Muscle layer of duodenum (tissue), 2 donors: ENCODE measurements around the gene NFXL1.
"Not testable (repeated sequence)": the region's sequence is repeated elsewhere in the genome, so short reads cannot be mapped to it uniquely, and the experiment has no call there.

ENCODE experiments used
- H3K27ac ChIP-seq: one replicate; pipeline ENCODE4 v1.7.0; 2013; ENCODE audit warnings: mild to moderate bottlenecking, low read length
- H3K27me3 ChIP-seq: one replicate; pipeline ENCODE4 v1.7.0; 2013; ENCODE audit warnings: low read depth, mild to moderate bottlenecking, control low read depth, low read length
- H3K36me3 ChIP-seq, 2 donors: one replicate each; pipeline ENCODE4 v1.7.0; 2013; ENCODE audit warnings: low read length in 2 of 2, control low read depth in 1 of 2, mild to moderate bottlenecking in 1 of 2; ENCODE audit not compliant: insufficient read depth in 2 of 2, control insufficient read depth in 1 of 2
- H3K4me1 ChIP-seq, 2 donors: one replicate each; pipeline ENCODE4 v1.7.0; 2013; ENCODE audit warnings: low read length in 2 of 2, mild to moderate bottlenecking in 2 of 2, control low read depth in 1 of 2, moderate library complexity in 1 of 2; ENCODE audit not compliant: insufficient read depth in 2 of 2, control insufficient read depth in 1 of 2
- H3K4me3 ChIP-seq, 2 donors: one replicate each; pipeline ENCODE4 v1.7.0; 2013; ENCODE audit warnings: low read length in 2 of 2, low read depth in 1 of 2, mild to moderate bottlenecking in 1 of 2
- H3K9me3 ChIP-seq, 2 donors: one replicate each; pipeline ENCODE4 v1.7.0; 2013; ENCODE audit warnings: low read length in 2 of 2, control low read depth in 1 of 2, mild to moderate bottlenecking in 1 of 2; ENCODE audit not compliant: control insufficient read depth in 1 of 2
- donor health status: healthy.

The NFXL1 gene

DNA sequence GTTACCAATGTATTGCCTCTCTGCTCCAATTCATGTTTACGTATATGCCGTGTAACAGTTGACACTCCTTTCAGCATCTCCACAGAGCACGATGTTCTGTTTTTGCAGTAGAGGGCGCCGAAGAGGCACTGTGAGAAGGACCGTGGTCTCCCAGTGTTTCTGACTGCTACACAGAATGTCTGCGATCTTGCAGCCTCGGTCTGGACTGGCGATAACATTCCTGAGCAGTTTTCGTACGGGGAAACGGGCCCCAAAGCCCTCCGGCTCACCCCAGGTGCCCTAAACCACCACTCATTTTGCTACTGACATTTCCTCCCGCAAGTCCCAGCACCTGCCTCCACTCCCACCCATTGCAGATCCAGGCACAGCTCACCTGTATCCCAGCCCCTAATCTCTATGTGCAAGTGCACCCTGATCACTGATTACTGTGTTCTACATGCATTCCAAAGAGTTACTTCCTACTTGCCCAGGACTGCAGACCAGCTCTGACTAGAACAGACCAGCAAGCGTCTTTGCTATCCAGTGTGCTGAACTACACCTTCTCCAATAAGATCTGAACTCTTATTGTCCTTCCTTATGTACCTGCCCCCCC, 12.4 kb upstream of the NFXL1 start:
- H3K9me3 ChIP-seq, result no peaks in the 10 kb centered on the region
- no peaks in the 10 kb centered on the region for H3K36me3 ChIP-seq
- H3K27me3 ChIP-seq, result no peaks in the 10 kb centered on the region
- peak overlapping the region; percentile 39 to 43 for H3K4me3 ChIP-seq
- peaks cover 0 to 5% of the 10 kb centered on the region in 2 donors for H3K4me1 ChIP-seq
- H3K27ac ChIP-seq, result no peak overlapping the region

DNA sequence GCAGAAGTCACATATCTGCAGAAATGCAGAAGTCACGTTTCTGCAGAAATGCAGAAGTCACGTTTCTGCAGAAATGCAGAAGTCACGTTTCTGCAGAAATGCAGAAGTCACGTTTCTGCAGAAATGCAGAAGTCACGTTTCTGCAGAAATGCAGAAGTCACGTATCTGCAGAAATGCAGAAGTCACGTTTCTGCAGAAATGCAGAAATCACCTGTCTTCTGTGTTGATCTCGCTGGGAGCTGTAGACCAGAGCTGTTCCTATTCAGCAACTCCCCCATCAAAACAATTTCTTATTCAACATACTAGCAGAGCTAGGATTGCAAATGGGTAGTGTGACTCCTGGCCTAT, 8.9 kb upstream of the NFXL1 start:
- not testable (repeated sequence) for H3K9me3 ChIP-seq, H3K27me3 ChIP-seq, H3K4me1 ChIP-seq, H3K36me3 ChIP-seq, H3K27ac ChIP-seq, H3K4me3 ChIP-seq

DNA sequence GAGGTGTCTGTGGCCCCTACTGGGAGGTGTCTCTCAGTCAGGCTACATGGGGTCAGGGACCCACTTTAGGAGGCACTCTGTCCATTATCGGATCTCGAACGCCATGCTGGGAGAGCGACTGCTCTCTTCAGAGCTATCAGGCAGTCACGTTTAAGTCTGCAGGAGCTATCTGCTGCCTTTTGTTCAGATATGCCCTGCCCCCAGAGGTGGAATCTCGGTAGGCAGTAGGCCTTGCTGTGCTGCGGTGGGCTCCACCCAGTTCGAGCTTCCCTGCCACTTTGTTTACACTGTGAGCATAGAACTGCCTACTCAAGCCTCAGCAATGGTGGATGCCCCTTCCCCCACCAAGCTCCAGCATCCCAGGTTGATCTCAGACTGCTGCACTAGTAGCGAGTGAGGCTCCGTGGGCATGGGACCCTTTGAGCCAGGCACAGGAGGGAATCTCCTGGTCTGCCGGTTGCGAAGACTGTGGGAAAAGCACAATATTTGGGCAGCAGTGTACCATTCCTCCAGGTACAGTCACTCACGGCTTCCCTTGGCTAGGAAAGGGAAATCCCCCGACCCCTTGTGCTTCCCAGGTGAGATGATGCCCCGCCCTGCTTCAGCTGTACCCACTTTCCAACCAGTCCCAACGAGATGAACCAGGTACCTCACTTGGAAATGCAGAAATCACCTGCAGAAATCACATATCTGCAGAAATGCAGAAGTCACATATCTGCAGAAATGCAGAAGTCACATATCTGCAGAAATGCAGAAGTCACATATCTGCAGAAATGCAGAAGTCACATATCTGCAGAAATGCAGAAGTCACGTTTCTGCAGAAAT, 8.3 kb upstream of the NFXL1 start:
- not testable (repeated sequence) for H3K4me1 ChIP-seq, H3K27ac ChIP-seq, H3K27me3 ChIP-seq, H3K4me3 ChIP-seq, H3K9me3 ChIP-seq, H3K36me3 ChIP-seq

GRCh38 chr4:47917163-47917562, 2.8 kb upstream of the NFXL1 start:
- not testable (repeated sequence) for H3K27me3 ChIP-seq, H3K9me3 ChIP-seq, H3K4me3 ChIP-seq, H3K36me3 ChIP-seq, H3K27ac ChIP-seq
- peaks cover 5 to 15% of the 10 kb centered on the region in 2 donors for H3K4me1 ChIP-seq

- Histone ChIP-seq H3K27ac (no peak overlapping the region), H3K4me1 (peaks cover 5 to 15% of the 10 kb centered on the region in 2 donors)
Measured at GRCh38 chr4:47915378-47915777, 995 bp upstream of the NFXL1 start.

GRCh38 chr4:47914926-47915237, 499 bp upstream of the NFXL1 start:
- Histone ChIP-seq H3K4me1 (peaks cover 5 to 15% of the 10 kb centered on the region in 2 donors), H3K27me3 (no peaks in the 10 kb centered on the region), H3K9me3 (no peaks in the 10 kb centered on the region), H3K36me3 (no peaks in the 10 kb centered on the region), H3K27ac (no peak overlapping the region), H3K4me3 (peak overlapping the region; percentile 93 to 99)

More at GRCh38 chr4:47915378-47915777, 995 bp upstream of the NFXL1 start:
- no peaks in the 10 kb centered on the region for H3K9me3 ChIP-seq
- H3K27me3 ChIP-seq, result no peaks in the 10 kb centered on the region
- H3K36me3 ChIP-seq, result no peaks in the 10 kb centered on the region
- peak overlapping the region in 1 of 2 donors; percentile 93 for H3K4me3 ChIP-seq

- no peaks in the 10 kb centered on the region for H3K27me3 ChIP-seq
- peak overlapping the region; percentile 93 to 99 for H3K4me3 ChIP-seq
- no peaks in the 10 kb centered on the region for H3K36me3 ChIP-seq
- peak overlapping the region; percentile 63 for H3K27ac ChIP-seq
- no peaks in the 10 kb centered on the region for H3K9me3 ChIP-seq
- peaks cover 5 to 15% of the 10 kb centered on the region in 2 donors for H3K4me1 ChIP-seq
Measured at GRCh38 chr4:47913861-47914219, 543 bp downstream of the NFXL1 start.

- Histone ChIP-seq H3K9me3 (no peaks in the 10 kb centered on the region), H3K4me1 (peaks cover 5 to 15% of the 10 kb centered on the region in 2 donors), H3K27me3 (no peaks in the 10 kb centered on the region), H3K27ac (peak overlapping the region; percentile 63), H3K4me3 (peak overlapping the region; percentile 93 to 99), H3K36me3 (peaks cover 0 to 2% of the 10 kb centered on the region in 2 donors)
Measured at GRCh38 chr4:47913330-47913729, 1.1 kb downstream of the NFXL1 start.

DNA sequence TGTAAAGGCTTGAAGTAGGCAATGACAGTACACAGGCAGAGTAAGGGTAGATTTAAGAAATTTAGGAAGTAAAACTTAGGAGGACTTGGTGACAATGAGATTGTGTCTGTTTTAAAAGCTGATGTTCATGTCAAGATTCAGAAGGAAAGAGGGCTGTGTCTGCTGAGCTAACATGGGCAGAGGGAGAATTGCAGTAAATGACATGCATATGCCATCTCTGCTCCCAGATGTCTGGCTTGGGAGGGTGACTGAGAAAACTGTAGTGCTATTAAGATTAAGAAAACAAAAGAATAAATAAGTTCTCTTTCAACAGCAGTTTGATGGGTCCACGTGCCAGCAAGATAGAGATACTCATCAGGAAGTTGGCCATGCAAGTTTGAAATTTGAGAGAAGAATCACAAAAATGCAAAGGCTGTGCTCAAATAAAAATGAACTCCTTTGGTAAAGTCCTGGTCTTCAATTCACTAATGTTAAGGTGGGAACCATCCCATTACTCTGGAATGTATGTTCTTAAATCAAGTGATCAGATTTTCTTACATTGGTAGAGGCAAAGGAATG, 7.2 kb downstream of the NFXL1 start:
- no peaks in the 10 kb centered on the region for H3K9me3 ChIP-seq
- H3K27ac ChIP-seq, result no peak overlapping the region
- no peaks in the 10 kb centered on the region for H3K27me3 ChIP-seq
- no peaks in the 10 kb centered on the region for H3K4me1 ChIP-seq
- H3K4me3 ChIP-seq, result no peak overlapping the region
- peaks cover 14 to 20% of the 10 kb centered on the region in 2 donors for H3K36me3 ChIP-seq

- no peak overlapping the region for H3K27ac ChIP-seq
- no peaks in the 10 kb centered on the region for H3K9me3 ChIP-seq
- H3K4me1 ChIP-seq, result no peaks in the 10 kb centered on the region
- no peaks in the 10 kb centered on the region for H3K27me3 ChIP-seq
- peaks cover 45 to 48% of the 10 kb centered on the region in 2 donors for H3K36me3 ChIP-seq
- H3K4me3 ChIP-seq, result no peak overlapping the region
Measured at GRCh38 chr4:47899639-47900038, 14.7 kb downstream of the NFXL1 start.

DNA sequence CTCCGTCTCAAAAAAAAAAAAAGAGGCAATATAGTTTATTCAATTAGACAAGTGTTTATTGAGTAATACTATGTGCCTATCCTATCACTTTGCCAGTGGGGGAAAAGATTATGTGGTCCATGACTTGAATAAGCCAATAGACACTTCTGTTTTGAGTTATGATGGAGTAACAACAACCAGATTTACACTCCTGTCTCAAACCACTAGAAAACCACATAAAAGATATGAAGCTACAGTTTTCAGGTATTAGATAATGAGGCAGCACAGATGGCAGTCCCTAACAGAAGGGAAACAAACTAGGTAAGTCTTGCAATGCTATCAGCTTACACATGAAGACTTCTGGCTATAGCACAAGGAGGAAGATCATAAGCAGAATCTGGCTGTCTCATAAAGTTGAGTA, 22.5 kb downstream of the NFXL1 start:
- H3K36me3 ChIP-seq, result peaks cover 36 to 75% of the 10 kb centered on the region in 2 donors
- H3K27ac ChIP-seq, result no peak overlapping the region
- no peaks in the 10 kb centered on the region for H3K9me3 ChIP-seq
- H3K4me3 ChIP-seq, result no peak overlapping the region
- H3K27me3 ChIP-seq, result no peaks in the 10 kb centered on the region
- no peaks in the 10 kb centered on the region for H3K4me1 ChIP-seq
